GM23338 (cell line): Measurements from ENCODE around the gene KIAA0232. TPM values are rescaled to one million over a fixed set of nuclear protein-coding genes. Genes with fewer than 3 reads are reported as not detected.
A peak's percentile ranks its signal among the peaks of the same experiment; 100 is the strongest.

Experiments
- ATAC-seq: fragments of 200-7000 bp; cut with Tn5 transposase; 3 replicates; pipeline ENCODE4 v1.9.1; 2020
- DNase-seq: peaks from one replicate; pipeline ENCODE4 v3.0.0-alpha.2; 2015; ENCODE audit warnings: low spot score
- H2AFZ ChIP-seq: fragments of 200-600 bp; sonication (generic); 2 replicates; pipeline ENCODE4 v1.8.0; 2016; ENCODE audit warnings: antibody characterized with exemption, mild to moderate bottlenecking, moderate library complexity
- H3F3A ChIP-seq: fragments of 200-600 bp; sonication (generic); replicated peaks from 2 replicates; pipeline ENCODE4 v1.8.0; 2017; ENCODE audit warnings: antibody characterized with exemption, mixed run types, low read depth
- H3K27ac ChIP-seq: fragments of 200-600 bp; sonication (generic); 2 replicates; pipeline ENCODE4 v1.6.1; 2016; ENCODE audit warnings: low read depth
- H3K27me3 ChIP-seq: fragments of 200-600 bp; sonication (generic); 2 replicates; pipeline ENCODE4 v1.8.0; 2016; ENCODE audit warnings: mild to moderate bottlenecking, mixed run types, moderate library complexity; ENCODE audit not compliant: insufficient read depth
- H3K36me3 ChIP-seq: fragments of 200-600 bp; sonication (generic); 2 replicates; pipeline ENCODE4 v1.8.0; 2016; ENCODE audit warnings: mild to moderate bottlenecking; ENCODE audit not compliant: insufficient read depth
- H3K4me1 ChIP-seq: fragments of 200-600 bp; sonication (generic); 2 replicates; pipeline ENCODE4 v1.8.0; 2016; ENCODE audit warnings: mild to moderate bottlenecking, moderate library complexity; ENCODE audit not compliant: insufficient read depth
- H3K4me2 ChIP-seq: fragments of 200-600 bp; sonication (generic); 2 replicates; pipeline ENCODE4 v1.7.1; 2017; ENCODE audit warnings: mixed run types
- H3K4me3 ChIP-seq: fragments of 200-600 bp; sonication (generic); 2 replicates; pipeline ENCODE4 v1.6.1; 2016; ENCODE audit warnings: mixed run types
- H3K79me2 ChIP-seq: fragments of 200-600 bp; sonication (generic); replicated peaks from 2 replicates; pipeline ENCODE4 v1.8.0; 2017; ENCODE audit warnings: mild to moderate bottlenecking; ENCODE audit not compliant: insufficient read depth
- H3K9me2 ChIP-seq: fragments of 200-600 bp; sonication (generic); 2 replicates; pipeline ENCODE4 v1.8.0; 2017; ENCODE audit not compliant: insufficient read depth
- H4K20me1 ChIP-seq: fragments of 200-600 bp; sonication (generic); replicated peaks from 2 replicates; pipeline ENCODE4 v1.8.0; 2017; ENCODE audit warnings: mild to moderate bottlenecking; ENCODE audit not compliant: insufficient read depth
- H3K27ac Mint-ChIP-seq: 2 replicates; pipeline ENCODE4 v1.8.0; 2020; ENCODE audit warnings: inconsistent platforms, mild to moderate bottlenecking, moderate library complexity, mixed read lengths
- H3K27me3 Mint-ChIP-seq: 3 replicates; pipeline ENCODE4 v1.8.0; 2022; ENCODE audit warnings: low read depth, mild to moderate bottlenecking, moderate library complexity, mixed read lengths, inconsistent platforms; ENCODE audit not compliant: insufficient read depth, poor library complexity
- H3K36me3 Mint-ChIP-seq: 3 replicates; pipeline ENCODE4 v1.8.0; 2021; ENCODE audit warnings: low read depth, mild to moderate bottlenecking, inconsistent platforms, moderate library complexity, mixed read lengths
- H3K4me1 Mint-ChIP-seq: 3 replicates; pipeline ENCODE4 v1.8.0; 2020; ENCODE audit warnings: mild to moderate bottlenecking, inconsistent platforms, mixed read lengths
- H3K4me3 Mint-ChIP-seq: 3 replicates; pipeline ENCODE4 v1.8.0; 2021; ENCODE audit warnings: moderate library complexity, mild to moderate bottlenecking, inconsistent platforms, mixed read lengths
- H3K9me3 Mint-ChIP-seq: 3 replicates; pipeline ENCODE4 v1.8.0; 2020; ENCODE audit warnings: moderate library complexity, mild to moderate bottlenecking, inconsistent platforms, mixed read lengths
- EZH2phosphoT487 ChIP-seq: fragments of 200-600 bp; sonication (generic); IDR thresholded peaks from one replicate; pipeline ENCODE4 v1.8.1; 2018; ENCODE audit warnings: antibody characterized with exemption; ENCODE audit not compliant: unreplicated experiment
- NANOG ChIP-seq: IDR thresholded peaks from 2 replicates; pipeline ENCODE4 v1.6.1; 2016; ENCODE audit warnings: antibody characterized with exemption, borderline replicate concordance
- REST ChIP-seq: IDR thresholded peaks from one replicate; pipeline ENCODE4 v1.6.1; 2018; ENCODE audit warnings: antibody characterized with exemption; ENCODE audit not compliant: unreplicated experiment
- STAT1 ChIP-seq: IDR thresholded peaks from one replicate; pipeline ENCODE4 v1.6.1; 2016; ENCODE audit warnings: antibody characterized with exemption; ENCODE audit not compliant: unreplicated experiment
- ZNF114 ChIP-seq: fragments of 250-450 bp; sonication (Bioruptor Pico); IDR thresholded peaks from 2 replicates; pipeline ENCODE4 v1.5.0; 2020; ENCODE audit warnings: mild to moderate bottlenecking, moderate library complexity
- polyA plus RNA-seq: library from polyadenylated mRNA; unstranded; fragments of >200 nt; fragmentation: Nextera tagmentation; extraction: Ambion mirVana; gene quantifications from 2 replicates; pipeline ENCODE4 v1.2.1, GENCODE V29; 2016
- total RNA-seq: library from RNA; depleted of rRNA; stranded (reverse); fragments of >200 nt; shearing (Covaris generic); gene quantifications from 2 replicates; pipeline ENCODE4 v1.2.3, GENCODE V29; 2014
- TF ChIP-seq, protein P1 (sequence below): fragments of 250-450 bp; sonication (Bioruptor Pico); IDR thresholded peaks from 2 replicates; pipeline ENCODE4 v1.5.0; 2020; ENCODE audit warnings: mild to moderate bottlenecking, moderate library complexity

The KIAA0232 gene
- total and polyA plus RNA-seq, 2 experiments from 2014 or later = 14.3 to 34.9 TPM

DNA sequence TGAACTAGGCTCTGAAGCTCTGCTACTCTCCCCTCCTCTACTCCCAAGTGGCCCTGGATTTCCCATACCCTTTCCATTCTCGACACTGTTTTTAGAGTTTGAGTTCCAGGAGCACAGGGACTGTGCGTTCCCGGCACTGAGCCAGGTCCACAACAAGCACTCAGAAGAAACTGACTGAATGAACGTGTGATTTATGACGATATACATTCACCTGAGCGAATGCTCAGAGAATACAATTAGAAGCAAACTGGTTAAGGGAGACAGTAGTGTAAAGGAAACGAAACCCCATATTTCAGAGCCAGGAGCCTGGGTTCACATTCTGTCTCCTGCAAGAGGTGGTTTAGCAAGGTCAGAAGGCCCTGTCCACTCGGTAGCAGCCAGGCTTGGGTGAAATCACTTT, 1.4 kb upstream of the KIAA0232 start (continued):
- TF ChIP-seq, protein P1, sequence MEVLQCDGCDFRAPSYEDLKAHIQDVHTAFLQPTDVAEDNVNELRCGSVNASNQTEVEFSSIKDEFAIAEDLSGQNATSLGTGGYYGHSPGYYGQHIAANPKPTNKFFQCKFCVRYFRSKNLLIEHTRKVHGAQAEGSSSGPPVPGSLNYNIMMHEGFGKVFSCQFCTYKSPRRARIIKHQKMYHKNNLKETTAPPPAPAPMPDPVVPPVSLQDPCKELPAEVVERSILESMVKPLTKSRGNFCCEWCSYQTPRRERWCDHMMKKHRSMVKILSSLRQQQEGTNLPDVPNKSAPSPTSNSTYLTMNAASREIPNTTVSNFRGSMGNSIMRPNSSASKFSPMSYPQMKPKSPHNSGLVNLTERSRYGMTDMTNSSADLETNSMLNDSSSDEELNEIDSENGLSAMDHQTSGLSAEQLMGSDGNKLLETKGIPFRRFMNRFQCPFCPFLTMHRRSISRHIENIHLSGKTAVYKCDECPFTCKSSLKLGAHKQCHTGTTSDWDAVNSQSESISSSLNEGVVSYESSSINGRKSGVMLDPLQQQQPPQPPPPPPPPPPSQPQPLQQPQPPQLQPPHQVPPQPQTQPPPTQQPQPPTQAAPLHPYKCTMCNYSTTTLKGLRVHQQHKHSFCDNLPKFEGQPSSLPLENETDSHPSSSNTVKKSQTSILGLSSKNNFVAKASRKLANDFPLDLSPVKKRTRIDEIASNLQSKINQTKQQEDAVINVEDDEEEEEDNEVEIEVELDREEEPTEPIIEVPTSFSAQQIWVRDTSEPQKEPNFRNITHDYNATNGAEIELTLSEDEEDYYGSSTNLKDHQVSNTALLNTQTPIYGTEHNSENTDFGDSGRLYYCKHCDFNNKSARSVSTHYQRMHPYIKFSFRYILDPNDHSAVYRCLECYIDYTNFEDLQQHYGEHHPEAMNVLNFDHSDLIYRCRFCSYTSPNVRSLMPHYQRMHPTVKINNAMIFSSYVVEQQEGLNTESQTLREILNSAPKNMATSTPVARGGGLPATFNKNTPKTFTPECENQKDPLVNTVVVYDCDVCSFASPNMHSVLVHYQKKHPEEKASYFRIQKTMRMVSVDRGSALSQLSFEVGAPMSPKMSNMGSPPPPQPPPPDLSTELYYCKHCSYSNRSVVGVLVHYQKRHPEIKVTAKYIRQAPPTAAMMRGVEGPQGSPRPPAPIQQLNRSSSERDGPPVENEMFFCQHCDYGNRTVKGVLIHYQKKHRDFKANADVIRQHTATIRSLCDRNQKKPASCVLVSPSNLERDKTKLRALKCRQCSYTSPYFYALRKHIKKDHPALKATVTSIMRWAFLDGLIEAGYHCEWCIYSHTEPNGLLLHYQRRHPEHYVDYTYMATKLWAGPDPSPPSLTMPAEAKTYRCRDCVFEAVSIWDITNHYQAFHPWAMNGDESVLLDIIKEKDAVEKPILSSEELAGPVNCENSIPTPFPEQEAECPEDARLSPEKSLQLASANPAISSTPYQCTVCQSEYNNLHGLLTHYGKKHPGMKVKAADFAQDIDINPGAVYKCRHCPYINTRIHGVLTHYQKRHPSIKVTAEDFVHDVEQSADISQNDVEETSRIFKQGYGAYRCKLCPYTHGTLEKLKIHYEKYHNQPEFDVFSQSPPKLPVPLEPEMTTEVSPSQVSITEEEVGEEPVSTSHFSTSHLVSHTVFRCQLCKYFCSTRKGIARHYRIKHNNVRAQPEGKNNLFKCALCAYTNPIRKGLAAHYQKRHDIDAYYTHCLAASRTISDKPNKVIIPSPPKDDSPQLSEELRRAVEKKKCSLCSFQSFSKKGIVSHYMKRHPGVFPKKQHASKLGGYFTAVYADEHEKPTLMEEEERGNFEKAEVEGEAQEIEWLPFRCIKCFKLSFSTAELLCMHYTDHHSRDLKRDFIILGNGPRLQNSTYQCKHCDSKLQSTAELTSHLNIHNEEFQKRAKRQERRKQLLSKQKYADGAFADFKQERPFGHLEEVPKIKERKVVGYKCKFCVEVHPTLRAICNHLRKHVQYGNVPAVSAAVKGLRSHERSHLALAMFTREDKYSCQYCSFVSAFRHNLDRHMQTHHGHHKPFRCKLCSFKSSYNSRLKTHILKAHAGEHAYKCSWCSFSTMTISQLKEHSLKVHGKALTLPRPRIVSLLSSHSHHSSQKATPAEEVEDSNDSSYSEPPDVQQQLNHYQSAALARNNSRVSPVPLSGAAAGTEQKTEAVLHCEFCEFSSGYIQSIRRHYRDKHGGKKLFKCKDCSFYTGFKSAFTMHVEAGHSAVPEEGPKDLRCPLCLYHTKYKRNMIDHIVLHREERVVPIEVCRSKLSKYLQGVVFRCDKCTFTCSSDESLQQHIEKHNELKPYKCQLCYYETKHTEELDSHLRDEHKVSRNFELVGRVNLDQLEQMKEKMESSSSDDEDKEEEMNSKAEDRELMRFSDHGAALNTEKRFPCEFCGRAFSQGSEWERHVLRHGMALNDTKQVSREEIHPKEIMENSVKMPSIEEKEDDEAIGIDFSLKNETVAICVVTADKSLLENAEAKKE (CRISPR knock-in tag) = no peak
- TF ChIP-seq STAT1 (no peak), NANOG (no peak), ZNF114 (CRISPR knock-in tag) (no peak), EZH2phosphoT487 (no peak)

- Histone ChIP-seq H3K27me3 (peaks cover 6% of the 10 kb centered on the region; the same call in 1 of the 2 replicates), H4K20me1 (peaks cover 29% of the 10 kb centered on the region), H3K36me3 (no peaks in the 10 kb centered on the region), H3K79me2 (peaks cover 29% of the 10 kb centered on the region), H2AFZ (peak overlapping the region; percentile 75; the same call in 1 of the 2 replicates), H3K27ac (no peak overlapping the region), H3K4me3 (peak overlapping the region; percentile 56), H3K9me2 (no peaks in the 10 kb centered on the region), H3K4me1 (peaks cover 32% of the 10 kb centered on the region), H3F3A (peaks cover 21% of the 10 kb centered on the region), H3K4me2 (peak overlapping the region; percentile 74)
- TF ChIP-seq REST = no peak
- no peak for TF ChIP-seq STAT1
- TF ChIP-seq, protein P1 (CRISPR knock-in tag) = no peak
- TF ChIP-seq NANOG = no peak
- peaks cover 44% of the 10 kb centered on the region for H3K4me1 Mint-ChIP-seq
- no peaks in the 10 kb centered on the region; the same call in 2 of the 3 replicates for H3K36me3 Mint-ChIP-seq
- H3K27ac Mint-ChIP-seq = no peak overlapping the region
- no peaks in the 10 kb centered on the region for H3K9me3 Mint-ChIP-seq
- H3K4me3 Mint-ChIP-seq = peak overlapping the region; percentile 64
- H3K27me3 Mint-ChIP-seq = peaks cover 2% of the 10 kb centered on the region
- DNase-seq (no peak), ATAC-seq (no peak)
These were observed 966 bp upstream of the KIAA0232 start for GRCh38 chr4:6781561-6781960.
